Ramos (cell line): ENCODE results near the gene HMSD.
"Not testable (repeated sequence)": the region's sequence is repeated elsewhere in the genome, so short reads cannot be mapped to it uniquely, and the experiment has no call there.

Experiments
- in situ Hi-C: fragments of 300-500 bp; cut with MboI; formaldehyde crosslinking; loops from one replicate; pipeline ENCODE4 v1.14.3; 2022; ENCODE audit warnings: low sequenced_read_pairs; ENCODE audit not compliant: unreplicated experiment

HMSD gene

GRCh38 chr18:63949068-63949737 is at the start of gene HMSD:
Gene HMSD (plus strand): TSS chr18:63949301. CDS start chr18:63953456, 4,155 bp downstream.
- in situ Hi-C loops: no loop called here

DNA sequence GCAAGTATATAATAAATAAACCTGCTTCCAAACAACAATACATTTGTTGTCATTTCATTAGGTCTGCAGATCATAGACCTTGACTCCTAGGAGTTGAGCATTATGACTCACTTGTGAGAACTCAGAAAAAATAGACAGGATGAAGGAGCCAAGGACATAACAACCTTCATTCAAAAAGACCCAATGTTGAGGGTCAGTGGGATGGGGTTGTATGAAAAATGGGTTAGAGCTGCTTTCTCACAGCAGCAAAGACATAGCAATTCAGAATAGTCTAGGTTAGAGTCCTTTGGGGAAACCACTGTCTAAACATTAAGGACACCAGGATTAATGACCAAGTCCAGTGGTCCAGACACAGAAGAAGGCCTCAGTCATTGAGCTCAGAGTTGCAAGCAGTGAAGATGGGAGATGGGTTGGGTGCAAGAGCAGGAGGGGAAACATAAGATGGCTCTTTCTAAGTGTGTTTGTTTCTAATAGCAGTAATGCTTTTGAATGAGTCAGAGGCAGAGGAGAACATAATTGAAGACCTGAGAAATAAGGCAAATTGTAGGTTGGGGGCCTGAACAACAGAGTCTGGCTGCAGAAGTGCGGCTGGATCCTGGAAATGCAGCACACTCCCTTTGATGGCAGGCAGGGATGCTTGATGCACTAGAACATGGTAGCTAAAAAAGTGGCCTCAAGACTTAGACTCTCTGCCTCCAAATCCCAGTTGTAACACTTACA is 45.1 kb upstream of the HMSD start:
- in situ Hi-C loops: no loop called here

- in situ Hi-C loops: no loop called here
These were observed 44.4 kb upstream of the HMSD start for GRCh38 chr18:63904694-63905093.

- in situ Hi-C loops: no loop called here
These were observed 43.7 kb upstream of the HMSD start for GRCh38 chr18:63905361-63905760.

DNA sequence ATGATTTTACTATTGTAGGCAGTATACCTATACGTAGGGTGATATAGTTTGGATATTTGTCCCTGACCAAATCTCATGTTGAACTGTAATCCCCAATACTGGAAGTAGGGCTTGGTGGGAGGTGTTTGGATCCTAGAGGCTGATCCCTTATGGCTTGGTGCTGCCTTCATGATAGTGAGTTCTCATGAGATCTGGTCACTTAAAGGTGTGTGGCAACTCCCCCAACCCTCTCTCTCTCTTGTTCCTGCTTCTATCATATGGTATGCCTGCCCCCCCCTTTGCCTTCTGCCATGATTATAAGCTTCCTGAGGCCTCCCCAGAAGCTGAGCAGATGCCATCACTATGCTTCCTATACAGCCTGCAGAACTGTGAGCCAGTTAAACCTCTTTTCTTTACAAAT is 43.0 kb upstream of the HMSD start:
- in situ Hi-C loops: no loop called here

GRCh38 chr18:63907664-63908063 is 41.4 kb upstream of the HMSD start, which contains the start of gene SERPINB10:
Gene SERPINB10 (plus strand): TSS chr18:63907958. CDS start chr18:63915511, 7,553 bp downstream.
- in situ Hi-C loops: no loop called here

- in situ Hi-C loops: no loop called here
These were observed 40.2 kb upstream of the HMSD start for GRCh38 chr18:63908858-63909257.

GRCh38 chr18:63909870-63910269 is 39.2 kb upstream of the HMSD start:
- in situ Hi-C loops: no loop called here

DNA sequence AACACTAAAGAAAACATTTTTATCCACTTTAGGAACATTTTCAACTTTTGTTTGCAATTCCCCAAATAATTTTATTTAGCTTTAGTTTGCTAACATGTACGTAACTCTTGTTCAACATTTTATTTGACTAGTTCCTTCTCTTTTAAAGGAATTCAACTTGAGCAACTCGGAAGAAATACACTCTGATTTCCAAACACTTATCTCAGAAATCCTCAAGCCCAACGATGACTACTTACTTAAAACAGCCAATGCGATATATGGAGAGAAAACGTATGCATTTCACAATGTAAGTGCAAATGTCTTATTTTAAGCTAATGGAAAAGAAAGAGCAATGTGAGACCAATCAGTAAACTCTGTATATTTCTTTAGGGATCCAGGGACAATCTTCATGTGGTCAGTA is 31.3 kb upstream of the HMSD start:
- in situ Hi-C loops: no loop called here

GRCh38 chr18:63922049-63922448 is 27.1 kb upstream of the HMSD start:
- in situ Hi-C loops: no loop called here

GRCh38 chr18:63924551-63924950 is 24.6 kb upstream of the HMSD start:
- in situ Hi-C loops: no loop called here

DNA sequence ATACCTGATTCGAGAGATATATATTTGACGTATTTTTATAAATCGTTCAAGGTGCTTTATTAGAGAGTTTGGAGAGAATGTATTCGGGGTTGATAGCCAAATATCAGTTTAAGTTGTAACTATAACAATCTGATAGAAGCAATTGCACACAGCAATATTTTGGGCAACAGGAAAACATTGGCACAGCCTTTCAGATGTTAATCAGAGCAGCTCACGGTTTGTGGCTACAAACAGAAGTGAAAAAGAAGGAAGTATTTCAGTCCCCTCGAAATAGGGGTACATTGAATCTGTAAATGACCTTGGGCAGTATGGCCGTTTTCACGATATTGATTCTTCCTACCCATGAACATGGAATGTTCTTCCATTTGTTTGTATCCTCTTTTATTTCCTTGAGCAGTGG is 20.8 kb upstream of the HMSD start:
- in situ Hi-C loops: no loop called here

GRCh38 chr18:63929369-63929768 is 19.7 kb upstream of the HMSD start:
- in situ Hi-C loops: not testable (repeated sequence)

DNA sequence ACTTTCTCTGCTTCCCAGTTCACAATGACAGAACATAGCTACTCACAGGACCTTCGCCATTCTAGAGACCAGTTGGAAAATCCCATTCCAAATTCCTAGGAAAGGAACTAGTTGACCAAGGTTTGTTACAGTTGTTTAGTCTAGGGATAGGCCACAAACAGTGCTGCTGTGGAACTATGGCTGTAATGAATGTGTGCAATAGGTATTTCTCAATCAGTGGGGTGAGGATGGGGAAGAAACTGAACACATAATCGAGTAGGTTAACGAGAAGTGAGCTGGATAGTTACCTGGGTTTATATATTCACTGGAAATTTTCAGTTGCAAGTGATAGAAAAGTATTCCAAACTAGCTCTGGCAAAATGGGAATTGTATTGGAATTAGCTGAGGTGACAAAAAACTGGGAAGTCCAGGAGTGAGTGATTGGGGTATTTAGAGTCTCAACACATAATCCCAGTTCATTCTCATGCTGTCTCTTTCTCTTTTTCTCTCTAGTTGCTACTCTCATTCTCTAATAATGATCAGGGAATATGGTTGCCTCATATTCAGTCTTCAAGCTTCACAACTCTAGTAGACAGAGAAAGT is 18.2 kb upstream of the HMSD start:
- in situ Hi-C loops: no loop called here

DNA sequence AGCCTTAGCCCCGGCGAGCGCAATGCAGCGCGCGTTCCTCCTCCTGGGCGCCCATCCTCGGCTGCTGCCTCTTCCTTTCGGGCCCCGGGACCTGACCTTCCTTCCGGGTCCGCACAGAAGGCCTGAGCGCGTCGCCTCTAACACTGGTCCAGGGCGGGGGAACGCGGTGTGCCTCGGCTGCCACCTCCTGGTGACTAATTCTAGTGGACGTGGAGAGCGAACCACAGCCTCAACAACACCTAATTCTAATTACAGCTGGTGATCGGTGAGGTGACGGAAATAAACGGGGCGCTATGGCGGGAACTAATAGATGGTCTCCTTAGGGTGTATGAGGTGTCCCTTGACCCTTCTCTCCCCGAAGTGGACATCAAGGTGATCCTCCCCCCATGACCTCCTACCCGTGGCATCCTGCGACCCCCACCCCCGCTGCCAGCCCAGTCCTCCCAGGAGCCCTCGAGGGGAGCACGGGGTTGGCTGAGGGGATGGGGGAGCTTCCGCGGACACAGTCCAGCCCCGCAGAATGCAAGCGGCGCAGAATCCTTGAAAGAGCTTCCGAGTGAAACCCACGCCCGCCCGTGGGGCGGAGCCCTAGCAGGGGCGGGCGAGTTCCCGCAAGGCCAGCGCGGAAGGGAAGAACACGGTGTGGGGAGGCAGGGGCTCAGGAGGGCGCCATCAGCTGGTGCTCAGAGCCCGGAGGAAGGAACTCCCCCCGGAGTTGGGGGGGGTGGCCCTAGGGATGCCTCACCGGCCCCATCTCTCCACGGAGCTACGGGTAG is 12.8 kb upstream of the HMSD start:
- in situ Hi-C loops: no loop called here

DNA sequence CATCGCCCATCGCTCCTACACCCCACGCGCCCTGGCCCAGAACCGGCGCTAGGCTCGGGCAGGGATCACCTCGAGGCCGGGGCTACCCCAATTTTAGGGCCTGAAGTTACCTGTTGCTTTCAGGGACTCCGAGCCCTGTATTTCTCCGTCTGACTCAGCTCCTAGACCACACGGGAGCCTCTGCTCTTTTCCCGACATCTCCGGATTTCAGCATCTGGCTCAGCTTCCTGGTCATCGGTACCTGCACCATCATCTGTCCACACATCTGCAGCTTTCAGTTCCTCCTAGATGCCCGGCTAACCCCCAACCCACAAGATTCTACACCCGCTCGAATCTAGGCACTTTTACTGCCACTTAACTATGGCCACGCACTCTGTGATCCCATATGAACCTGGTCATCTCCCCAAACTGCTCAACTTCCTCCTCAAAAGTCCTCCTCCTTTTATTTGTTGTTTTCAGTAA is 12.1 kb upstream of the HMSD start:
- in situ Hi-C loops: no loop called here

DNA sequence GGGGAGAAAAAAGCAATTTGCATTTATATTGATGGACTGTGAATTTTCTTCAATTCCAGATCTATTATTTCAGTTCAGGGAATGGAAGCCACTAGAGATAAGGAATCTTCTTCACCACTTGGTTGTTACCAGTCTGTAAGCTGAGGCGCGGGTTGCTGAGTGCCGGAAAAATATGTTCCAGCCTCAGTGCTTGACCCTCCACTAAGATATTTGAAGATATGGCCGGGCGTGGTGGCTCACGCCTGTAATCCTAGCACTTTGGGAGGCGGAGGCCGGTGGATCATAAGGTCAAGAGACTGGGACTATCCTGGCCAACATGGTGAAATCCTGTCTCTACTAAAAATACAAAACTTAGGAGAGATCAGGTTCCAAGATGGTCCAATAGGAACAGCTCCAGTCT is 9.1 kb upstream of the HMSD start:
- in situ Hi-C loops: no loop called here

DNA sequence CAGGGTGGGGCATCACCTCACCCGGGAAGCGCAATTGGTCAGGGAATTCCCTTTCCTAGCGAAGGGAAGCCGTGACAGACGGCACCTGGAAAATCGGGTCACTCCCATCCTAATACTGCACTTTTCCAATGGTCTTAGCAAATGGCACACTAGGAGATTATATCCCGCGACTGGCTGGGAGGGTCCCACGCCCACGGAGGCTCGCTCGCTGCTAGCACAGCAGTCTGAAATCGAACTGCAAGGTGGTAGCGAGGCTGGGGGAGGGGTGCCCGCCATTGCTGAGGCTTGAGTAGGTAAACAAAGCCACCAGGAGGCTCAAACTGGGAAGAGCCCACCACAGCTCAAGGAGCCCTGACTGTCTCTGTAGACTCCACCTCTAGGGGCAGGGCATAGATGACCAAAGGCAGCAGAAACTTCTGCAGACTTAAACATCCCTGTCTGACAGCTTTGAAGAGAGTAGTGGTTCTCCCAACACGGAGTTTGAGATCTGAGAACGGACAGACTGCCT is 8.5 kb upstream of the HMSD start:
- in situ Hi-C loops: not testable (repeated sequence)

- in situ Hi-C loops: no loop called here
These were observed 1.9 kb upstream of the HMSD start for GRCh38 chr18:63947051-63947790.

DNA sequence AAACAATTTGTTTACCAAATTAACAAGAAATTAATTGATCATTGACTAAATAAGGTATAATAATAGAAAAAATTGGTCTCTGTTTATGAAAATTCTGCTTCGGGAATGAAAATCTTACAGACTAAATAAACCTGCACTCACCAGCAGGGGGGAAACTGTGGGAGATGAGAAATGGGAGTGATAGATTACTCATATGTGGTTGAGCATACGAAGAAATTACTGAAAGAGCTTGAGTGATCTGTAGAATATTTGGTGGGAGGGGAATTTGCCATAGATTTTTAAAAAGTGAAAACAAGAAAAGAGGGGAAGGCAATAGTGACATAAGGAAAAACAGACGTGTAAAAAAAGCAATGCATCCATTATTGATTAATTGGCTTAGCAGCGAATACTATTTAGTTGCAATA is 2.2 kb downstream of the HMSD start:
- in situ Hi-C loops: no loop called here
